OCI-LY7 (cell line): Measurements from ENCODE around the gene ZNF22. TPM values are rescaled to one million over a fixed set of nuclear protein-coding genes. Genes with fewer than 3 reads are reported as not detected.

Experiments
- BruUV-seq: library from RNA; stranded (reverse); fragments of 400-500 nt; replicated peaks from 2 replicates; lab custom pipeline; 2021; lab: Mats Ljungman, UMichigan
- CTCF ChIA-PET: fragments of 300-600 bp; sonication (Branson Sonifier 250); formaldehyde crosslinking; loops from one replicate; lab custom pipeline; 2022; ENCODE audit warnings: antibody characterized with exemption; ENCODE audit not compliant: unreplicated experiment; lab: Charles Lee
- POLR2A ChIA-PET: fragments of 300-600 bp; sonication (Branson Sonifier 250); formaldehyde crosslinking; loops from one replicate; lab custom pipeline; 2022; ENCODE audit warnings: antibody characterized with exemption; lab: Charles Lee
- DNase-seq: peaks from one replicate; pipeline ENCODE4 v3.0.0-alpha.2; 2015; ENCODE audit warnings: low spot score
- H2AFZ ChIP-seq: fragments of 200-600 bp; sonication (generic), shearing (Covaris generic); 2 replicates; pipeline ENCODE4 v1.6.1; 2014; ENCODE audit warnings: mild to moderate bottlenecking, antibody characterized with exemption, low read length, moderate library complexity
- H3K27ac ChIP-seq: fragments of 200-600 bp; sonication (generic); 2 replicates; pipeline ENCODE4 v1.5.1; 2014; ENCODE audit warnings: mixed run types, low read depth, mild to moderate bottlenecking, moderate library complexity, low read length, inconsistent platforms; ENCODE audit not compliant: poor library complexity, severe bottlenecking
- H3K36me3 ChIP-seq: fragments of 200-600 bp; sonication (generic); 2 replicates; pipeline ENCODE4 v1.6.1; 2014; ENCODE audit warnings: mild to moderate bottlenecking, antibody characterized with exemption, low read length, moderate library complexity, mixed read lengths; ENCODE audit not compliant: insufficient read depth
- H3K4me1 ChIP-seq: fragments of 200-600 bp; sonication (generic); 2 replicates; pipeline ENCODE4 v1.5.1; 2014; ENCODE audit warnings: mild to moderate bottlenecking, low read length; ENCODE audit not compliant: insufficient read depth, poor library complexity, severe bottlenecking
- H3K4me2 ChIP-seq: fragments of 200-600 bp; sonication (generic); 2 replicates; pipeline ENCODE4 v1.6.1; 2014; ENCODE audit warnings: mild to moderate bottlenecking, low read length
- H3K4me3 ChIP-seq: fragments of 200-600 bp; sonication (generic); 2 replicates; pipeline ENCODE4 v1.5.1; 2014; ENCODE audit warnings: mild to moderate bottlenecking, low read depth, low read length; ENCODE audit not compliant: poor library complexity, severe bottlenecking
- H3K79me2 ChIP-seq: fragments of 200-600 bp; sonication (generic); 2 replicates; pipeline ENCODE4 v1.6.1; 2016; ENCODE audit warnings: low read depth, mild to moderate bottlenecking, low read length, moderate library complexity, mixed read lengths; ENCODE audit not compliant: insufficient read depth
- H3K9me2 ChIP-seq: fragments of 200-600 bp; sonication (generic); 2 replicates; pipeline ENCODE4 v1.6.1; 2016; ENCODE audit warnings: mild to moderate bottlenecking, low read length, mixed read lengths; ENCODE audit not compliant: insufficient read depth
- H3K9me3 ChIP-seq: fragments of 200-600 bp; sonication (generic); 2 replicates; pipeline ENCODE4 v1.6.1; 2014; ENCODE audit warnings: mild to moderate bottlenecking, mixed run types, low read length, mixed read lengths
- H4K20me1 ChIP-seq: fragments of 200-600 bp; sonication (generic); 2 replicates; pipeline ENCODE4 v1.6.1; 2014; ENCODE audit warnings: mild to moderate bottlenecking, antibody characterized with exemption, low read length, moderate library complexity, mixed read lengths; ENCODE audit not compliant: insufficient read depth
- CTCF ChIP-seq: fragments of 200-600 bp; sonication (generic); conservative IDR thresholded peaks from 2 replicates; pipeline ENCODE4 v1.5.1; 2014; ENCODE audit warnings: mild to moderate bottlenecking, antibody characterized with exemption, low read length, moderate library complexity, mixed read lengths
- EZH2phosphoT487 ChIP-seq: fragments of 200-600 bp; sonication (generic); IDR thresholded peaks from 2 replicates; pipeline ENCODE4 v1.6.1; 2018; ENCODE audit warnings: low read depth, borderline replicate concordance, mild to moderate bottlenecking, mixed run types, antibody characterized with exemption, low read length, moderate library complexity, mixed read lengths
- intact Hi-C: fragments of 100-400 bp; cut with micrococcal nuclease; formaldehyde crosslinking; loops from one replicate; pipeline ENCODE4 v1.10.0; 2022; ENCODE audit not compliant: unreplicated experiment
- total RNA-seq, 2 experiments: library from RNA; depleted of rRNA in 1 of 2; stranded (reverse); fragments of >200 nt in 1 of 2; shearing (Covaris generic) in 1 of 2; gene quantifications; 2 replicates each; pipeline ENCODE4 v1.2.3, GENCODE V29; 2014 to 2022

ZNF22 gene
- total RNA-seq, 2 experiments from 2014 or later = 33.3 to 46.6 TPM

GRCh38 chr10:44974628-44975430, 25.9 kb upstream of the ZNF22 start:
- BruUV-seq = no TSS peak
- Histone ChIP-seq H3K4me1 (peaks cover 18% of the 10 kb centered on the region), H3K4me3 (peak overlapping the region; percentile 65), H3K9me3 (no peaks in the 10 kb centered on the region), H4K20me1 (no peaks in the 10 kb centered on the region), H3K79me2 (no peaks in the 10 kb centered on the region), H3K9me2 (no peaks in the 10 kb centered on the region), H2AFZ (peak overlapping the region; percentile 99), H3K4me2 (peak overlapping the region; percentile 78), H3K27ac (peak overlapping the region; percentile 3), H3K36me3 (no peaks in the 10 kb centered on the region)
- ChIA-PET CTCF (no interaction called here), POLR2A (interaction anchor here (0.6 to 1.9 kb wide), 2 partner anchors 11 kb away, joined by 3 to 9 read pairs; no protein-coding TSS in a partner anchor)
- peak; percentile 80 for DNase-seq
- intact Hi-C loops = loop anchor here (1.0 kb wide), 1 partner anchor 43 kb away; no protein-coding TSS in a partner anchor
- peak; percentile 92 for TF ChIP-seq CTCF
- no peak for TF ChIP-seq EZH2phosphoT487

- Histone ChIP-seq H3K79me2 (no peaks in the 10 kb centered on the region), H4K20me1 (no peaks in the 10 kb centered on the region), H3K4me1 (peaks cover 18% of the 10 kb centered on the region), H3K27ac (no peak overlapping the region), H3K4me3 (no peak overlapping the region), H3K9me2 (no peaks in the 10 kb centered on the region), H3K36me3 (no peaks in the 10 kb centered on the region), H2AFZ (no peak overlapping the region), H3K9me3 (no peaks in the 10 kb centered on the region), H3K4me2 (no peak overlapping the region)
- no TSS peak for BruUV-seq
- TF ChIP-seq EZH2phosphoT487 = no peak
- TF ChIP-seq CTCF = no peak
- CTCF ChIA-PET = interaction anchor here (0.6 kb wide), 1 partner anchor 41 kb away, joined by 9 read pairs; no protein-coding TSS in a partner anchor
- intact Hi-C loops = loop anchor here (1.0 kb wide), 1 partner anchor 43 kb away; no protein-coding TSS in a partner anchor
- DNase-seq = no peak
- POLR2A ChIA-PET = no interaction called here
Observed at GRCh38 chr10:44975431-44976331, 25.0 kb upstream of the ZNF22 start.
